Astrocyte (in vitro differentiated cells and primary cell): ENCODE measurements around the gene TOMM22. TPM values are rescaled to one million over a fixed set of nuclear protein-coding genes. Genes with fewer than 3 reads are reported as not detected.

Experiments
- DNase-seq: peaks from one replicate; pipeline ENCODE4 v3.0.0-alpha.2; 2010; ENCODE audit warnings: low read depth
- FAIRE-seq: peaks from 2 replicates; lab custom pipeline; 2011; peaks lifted over from hg19 to GRCh38; lab: Jason Lieb, UNC
- H2AFZ ChIP-seq: 2 replicates; pipeline ENCODE4 v1.6.0; 2012; ENCODE audit warnings: low read depth, low read length, inconsistent platforms
- H3K27ac ChIP-seq: 2 replicates; pipeline ENCODE4 v1.5.1; 2011; ENCODE audit warnings: low read depth, low read length, inconsistent platforms
- H3K27me3 ChIP-seq: 2 replicates; pipeline ENCODE4 v1.6.0; 2011; ENCODE audit warnings: low read length, inconsistent platforms; ENCODE audit not compliant: insufficient read depth
- H3K36me3 ChIP-seq: 2 replicates; pipeline ENCODE4 v1.5.1; 2011; ENCODE audit warnings: low read length, inconsistent platforms; ENCODE audit not compliant: insufficient read depth
- H3K4me1 ChIP-seq: 2 replicates; pipeline ENCODE4 v1.5.1; 2011; ENCODE audit warnings: low read length, inconsistent platforms; ENCODE audit not compliant: insufficient read depth
- H3K4me2 ChIP-seq: 2 replicates; pipeline ENCODE4 v1.6.0; 2012; ENCODE audit warnings: low read length, inconsistent platforms
- H3K4me3 ChIP-seq: 2 replicates; pipeline ENCODE4 v1.5.1; 2011; ENCODE audit warnings: low read depth, mild to moderate bottlenecking, low read length, inconsistent platforms; ENCODE audit not compliant: insufficient read depth
- H3K79me2 ChIP-seq: 2 replicates; pipeline ENCODE4 v1.6.0; 2012; ENCODE audit warnings: mild to moderate bottlenecking, low read length, inconsistent platforms; ENCODE audit not compliant: insufficient read depth
- H3K9ac ChIP-seq: 2 replicates; pipeline ENCODE4 v1.6.0; 2012; ENCODE audit warnings: mild to moderate bottlenecking, low read length, inconsistent platforms
- H3K9me3 ChIP-seq: 2 replicates; pipeline ENCODE4 v1.5.1; 2012; ENCODE audit warnings: low read depth, mild to moderate bottlenecking, low read length, inconsistent platforms; ENCODE audit not compliant: insufficient read depth
- H4K20me1 ChIP-seq: 2 replicates; pipeline ENCODE4 v1.6.0; 2012; ENCODE audit warnings: low read length, inconsistent platforms; ENCODE audit not compliant: insufficient read depth
- H3K27ac Mint-ChIP-seq: one replicate; pipeline ENCODE4 v1.8.0; 2021; ENCODE audit warnings: mild to moderate bottlenecking, mixed read lengths; ENCODE audit not compliant: unreplicated experiment
- H3K27me3 Mint-ChIP-seq: one replicate; pipeline ENCODE4 v1.8.0; 2021; ENCODE audit warnings: low read depth, mixed read lengths; ENCODE audit not compliant: unreplicated experiment
- H3K36me3 Mint-ChIP-seq: one replicate; pipeline ENCODE4 v1.8.0; 2021; ENCODE audit warnings: low read depth, mixed read lengths; ENCODE audit not compliant: unreplicated experiment
- H3K4me1 Mint-ChIP-seq: one replicate; pipeline ENCODE4 v1.8.0; 2021; ENCODE audit warnings: low read depth, mixed read lengths; ENCODE audit not compliant: unreplicated experiment
- H3K4me3 Mint-ChIP-seq: one replicate; pipeline ENCODE4 v1.8.0; 2021; ENCODE audit warnings: mild to moderate bottlenecking, moderate library complexity, mixed read lengths; ENCODE audit not compliant: unreplicated experiment
- H3K9me3 Mint-ChIP-seq: one replicate; pipeline ENCODE4 v1.8.0; 2021; ENCODE audit warnings: mild to moderate bottlenecking, mixed read lengths; ENCODE audit not compliant: unreplicated experiment
- EZH2 ChIP-seq: IDR thresholded peaks from 2 replicates; pipeline ENCODE4 v1.6.1; 2012; ENCODE audit warnings: mild to moderate bottlenecking, low read length, inconsistent platforms; ENCODE audit not compliant: insufficient read depth
- total RNA-seq: library from RNA; stranded (reverse); gene quantifications from 2 replicates; pipeline ENCODE4 v1.2.1, GENCODE V29; 2021
- TF ChIP-seq, protein P1 (sequence below): IDR thresholded peaks from 2 replicates; pipeline ENCODE4 v1.5.1; 2011; ENCODE audit warnings: low read depth, mild to moderate bottlenecking, inconsistent platforms, low read length, moderate library complexity; ENCODE audit not compliant: insufficient read depth

Gene TOMM22
- total RNA-seq, 1 donor from 2014 or later: 77.8 TPM

GRCh38 chr22:38717244-38717643 lies 35.5 kb downstream of the TOMM22 start:
- Histone ChIP-seq H3K4me1 (peaks cover 17% of the 10 kb centered on the region), H3K79me2 (peaks cover 52% of the 10 kb centered on the region), H3K4me3 (no peak overlapping the region), H3K4me2 (no peak overlapping the region), H4K20me1 (peaks cover 69% of the 10 kb centered on the region), H3K9ac (no peak overlapping the region), H3K9me3 (no peaks in the 10 kb centered on the region), H3K27ac (no peak overlapping the region), H2AFZ (no peak overlapping the region), H3K27me3 (no peaks in the 10 kb centered on the region), H3K36me3 (peaks cover 6% of the 10 kb centered on the region)
- Mint-ChIP-seq H3K4me3 (no peak overlapping the region), H3K27ac (no peak overlapping the region), H3K9me3 (no peaks in the 10 kb centered on the region), H3K4me1 (peaks cover 39% of the 10 kb centered on the region), H3K27me3 (no peaks in the 10 kb centered on the region), H3K36me3 (peaks cover 46% of the 10 kb centered on the region)
- TF ChIP-seq, protein P1, sequence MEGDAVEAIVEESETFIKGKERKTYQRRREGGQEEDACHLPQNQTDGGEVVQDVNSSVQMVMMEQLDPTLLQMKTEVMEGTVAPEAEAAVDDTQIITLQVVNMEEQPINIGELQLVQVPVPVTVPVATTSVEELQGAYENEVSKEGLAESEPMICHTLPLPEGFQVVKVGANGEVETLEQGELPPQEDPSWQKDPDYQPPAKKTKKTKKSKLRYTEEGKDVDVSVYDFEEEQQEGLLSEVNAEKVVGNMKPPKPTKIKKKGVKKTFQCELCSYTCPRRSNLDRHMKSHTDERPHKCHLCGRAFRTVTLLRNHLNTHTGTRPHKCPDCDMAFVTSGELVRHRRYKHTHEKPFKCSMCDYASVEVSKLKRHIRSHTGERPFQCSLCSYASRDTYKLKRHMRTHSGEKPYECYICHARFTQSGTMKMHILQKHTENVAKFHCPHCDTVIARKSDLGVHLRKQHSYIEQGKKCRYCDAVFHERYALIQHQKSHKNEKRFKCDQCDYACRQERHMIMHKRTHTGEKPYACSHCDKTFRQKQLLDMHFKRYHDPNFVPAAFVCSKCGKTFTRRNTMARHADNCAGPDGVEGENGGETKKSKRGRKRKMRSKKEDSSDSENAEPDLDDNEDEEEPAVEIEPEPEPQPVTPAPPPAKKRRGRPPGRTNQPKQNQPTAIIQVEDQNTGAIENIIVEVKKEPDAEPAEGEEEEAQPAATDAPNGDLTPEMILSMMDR: no peak
- no peak for TF ChIP-seq EZH2
- DNase-seq (no peak), FAIRE-seq (no peak)

GRCh38 chr22:38718414-38718813 lies 36.7 kb downstream of the TOMM22 start:
- peaks cover 28% of the 10 kb centered on the region for H3K4me1 Mint-ChIP-seq
- H3K9me3 Mint-ChIP-seq: no peaks in the 10 kb centered on the region
- Histone ChIP-seq H3K9me3 (no peaks in the 10 kb centered on the region), H3K4me1 (peaks cover 17% of the 10 kb centered on the region), H3K4me3 (no peak overlapping the region), H3K27me3 (no peaks in the 10 kb centered on the region), H3K36me3 (peaks cover 18% of the 10 kb centered on the region), H3K27ac (peak overlapping the region; percentile 50), H2AFZ (no peak overlapping the region), H3K79me2 (peaks cover 40% of the 10 kb centered on the region), H3K4me2 (peak overlapping the region; percentile 60), H3K9ac (no peak overlapping the region), H4K20me1 (peaks cover 64% of the 10 kb centered on the region)
- TF ChIP-seq, protein P1: peak; percentile 50
- no peak for TF ChIP-seq EZH2
- H3K27me3 Mint-ChIP-seq: no peaks in the 10 kb centered on the region
- peak overlapping the region; percentile 38 for H3K27ac Mint-ChIP-seq
- FAIRE-seq: peak; percentile 37
- peaks cover 37% of the 10 kb centered on the region for H3K36me3 Mint-ChIP-seq
- DNase-seq: peak; percentile 66
- H3K4me3 Mint-ChIP-seq: peak overlapping the region; percentile 23

DNA sequence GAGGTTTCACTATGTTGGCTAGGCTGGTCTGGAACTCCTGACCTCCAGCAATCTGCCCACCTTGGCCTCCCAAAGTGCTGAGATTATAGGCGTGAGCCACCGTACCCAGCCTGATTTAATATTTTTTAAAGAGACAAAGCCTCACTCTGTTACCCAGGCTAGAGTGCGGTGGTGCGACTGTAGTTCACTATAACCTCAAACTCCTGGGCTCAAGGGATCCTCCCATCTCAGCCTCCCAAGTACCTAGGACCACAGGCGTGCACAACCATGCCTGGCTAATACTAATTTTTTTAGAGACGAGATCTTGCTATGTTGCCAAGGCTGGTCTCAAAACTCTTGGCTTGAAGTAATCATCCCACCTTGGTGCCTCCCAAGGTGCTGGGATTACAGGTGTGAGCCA lies 37.4 kb downstream of the TOMM22 start:
- Histone ChIP-seq H3K4me3 (no peak overlapping the region), H3K79me2 (peaks cover 32% of the 10 kb centered on the region), H3K4me2 (peak overlapping the region; percentile 35), H4K20me1 (peaks cover 62% of the 10 kb centered on the region), H3K9ac (no peak overlapping the region), H3K4me1 (peaks cover 17% of the 10 kb centered on the region), H3K27me3 (no peaks in the 10 kb centered on the region), H3K9me3 (no peaks in the 10 kb centered on the region), H3K36me3 (peaks cover 25% of the 10 kb centered on the region), H3K27ac (peak overlapping the region; percentile 50), H2AFZ (no peak overlapping the region)
- DNase-seq: no peak
- Mint-ChIP-seq H3K27me3 (no peaks in the 10 kb centered on the region), H3K27ac (no peak overlapping the region), H3K36me3 (peaks cover 35% of the 10 kb centered on the region), H3K4me1 (peaks cover 22% of the 10 kb centered on the region), H3K9me3 (no peaks in the 10 kb centered on the region), H3K4me3 (no peak overlapping the region)
- TF ChIP-seq, protein P1: no peak
- no peak for TF ChIP-seq EZH2
- no peak for FAIRE-seq
